CD4-positive, CD25-positive, alpha-beta regulatory T cell (primary cell): Measurements from ENCODE around the gene CROCC. TPM values are rescaled to one million over a fixed set of nuclear protein-coding genes. Genes with fewer than 3 reads are reported as not detected.
A peak's percentile ranks its signal among the peaks of the same experiment; 100 is the strongest.
"Not testable (repeated sequence)": the region's sequence is repeated elsewhere in the genome, so short reads cannot be mapped to it uniquely, and the experiment has no call there.

ENCODE experiments used
- ATAC-seq, 2 donors: fragments of 150-1000 bp; cut with Tn5 transposase; one replicate each; pipeline ENCODE4 v1.10.0; 2021; ENCODE audit warnings: low read depth in 2 of 2, moderate number of reproducible peaks in 2 of 2, moderate library complexity in 1 of 2
- DNase-seq, 3 donors: peaks; one replicate each; pipeline versions ENCODE4 v3.0.0 to v3.0.0-alpha.2; 2012 to 2022; ENCODE audit warnings: mixed read lengths in 1 of 3
- H3K27ac ChIP-seq: one replicate; pipeline ENCODE4 v1.7.0; 2013; ENCODE audit warnings: mild to moderate bottlenecking, low read length; ENCODE audit not compliant: insufficient read depth, poor library complexity, severe bottlenecking
- H3K27me3 ChIP-seq: one replicate; pipeline ENCODE4 v1.7.0; 2013; ENCODE audit warnings: low read length; ENCODE audit not compliant: control insufficient read depth, insufficient read depth
- H3K36me3 ChIP-seq: one replicate; pipeline ENCODE4 v1.7.0; 2013; ENCODE audit warnings: mild to moderate bottlenecking, low read length, moderate library complexity; ENCODE audit not compliant: control insufficient read depth, insufficient read depth
- H3K4me1 ChIP-seq: 2 replicates; pipeline ENCODE4 v1.7.0; 2013; ENCODE audit warnings: mild to moderate bottlenecking, low read length; ENCODE audit not compliant: insufficient read depth, control insufficient read depth, poor library complexity, severe bottlenecking
- H3K4me3 ChIP-seq: one replicate; pipeline ENCODE4 v1.7.0; 2013; ENCODE audit warnings: low read depth, mild to moderate bottlenecking, low read length, moderate library complexity
- H3K9me3 ChIP-seq, 2 experiments: 1 replicate in 1 of 2; 2 replicates in 1 of 2; pipeline ENCODE4 v1.7.0; 2013; ENCODE audit warnings: low read length in 2 of 2, mild to moderate bottlenecking in 1 of 2, moderate library complexity in 1 of 2; ENCODE audit not compliant: control insufficient read depth in 2 of 2
- H3K27ac Mint-ChIP-seq, 3 donors: one replicate each; pipeline ENCODE4 v1.8.0; 2020 to 2022; ENCODE audit warnings: mild to moderate bottlenecking in 3 of 3, mixed read lengths in 3 of 3, moderate library complexity in 2 of 3
- H3K27me3 Mint-ChIP-seq: one replicate; pipeline ENCODE4 v1.8.0; 2022; ENCODE audit warnings: mild to moderate bottlenecking, mixed read lengths
- H3K36me3 Mint-ChIP-seq: one replicate; pipeline ENCODE4 v1.8.0; 2020; ENCODE audit warnings: mixed read lengths
- H3K4me1 Mint-ChIP-seq, 4 donors: one replicate each; pipeline ENCODE4 v1.8.0; 2020 to 2022; ENCODE audit warnings: mixed read lengths in 4 of 4, mild to moderate bottlenecking in 1 of 4
- H3K4me3 Mint-ChIP-seq, 4 donors: one replicate each; pipeline ENCODE4 v1.8.0; 2020 to 2022; ENCODE audit warnings: mild to moderate bottlenecking in 4 of 4, mixed read lengths in 4 of 4, moderate library complexity in 3 of 4
- H3K9me3 Mint-ChIP-seq, 7 donors: one replicate each; pipeline ENCODE4 v1.8.0; 2020 to 2022; ENCODE audit warnings: mixed read lengths in 7 of 7, mild to moderate bottlenecking in 3 of 7, moderate library complexity in 2 of 7
- polyA plus RNA-seq, 4 donors: library from polyadenylated mRNA; unstranded; fragments of 300-500 nt; fragmentation: Illumina TruSeq; gene quantifications; one replicate each; pipeline ENCODE4 v1.2.3, GENCODE V29; 2021
- total RNA-seq: library from RNA; stranded (reverse); gene quantifications from one replicate; pipeline ENCODE4 v1.2.3, GENCODE V29; 2022

Gene CROCC
- total and polyA plus RNA-seq, 5 donors from 2014 or later: 3.9 to 46.1 (median 4.3) TPM

DNA sequence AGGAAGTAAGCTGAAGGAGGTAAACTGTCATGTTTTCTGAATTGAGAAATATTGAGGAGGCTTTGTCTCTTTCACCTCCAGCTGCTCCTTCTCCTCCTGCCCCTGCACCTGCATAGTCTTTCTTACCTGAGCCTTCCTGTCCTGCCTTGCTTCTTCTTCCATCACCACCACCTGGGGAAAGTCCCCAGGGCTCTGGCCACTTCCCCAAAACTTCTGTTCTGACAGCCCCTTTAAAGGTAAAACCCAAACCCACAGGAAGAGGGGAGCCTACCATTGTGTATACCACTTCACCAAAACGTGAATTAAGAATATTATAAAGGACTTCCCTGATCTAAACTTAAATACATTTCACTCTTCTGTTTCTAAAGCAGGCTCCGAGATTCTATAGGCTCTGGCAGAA is 20.4 kb upstream of the CROCC start:
- DNase-seq, H3K27me3 Mint-ChIP-seq, H3K36me3 Mint-ChIP-seq, H3K27ac ChIP-seq, H3K27me3 ChIP-seq, H3K9me3 ChIP-seq, H3K9me3 Mint-ChIP-seq, H3K4me3 ChIP-seq, H3K36me3 ChIP-seq, ATAC-seq: not testable (repeated sequence)
- Mint-ChIP-seq H3K4me1 (peaks cover 9 to 43% (median 29%) of the 10 kb centered on the region in 4 donors), H3K4me3 (peak overlapping the region in 1 of 4 donors; percentile 12), H3K27ac (peak overlapping the region in 2 of 3 donors; percentile 72 to 91)
- peaks cover 35% of the 10 kb centered on the region for H3K4me1 ChIP-seq

DNA sequence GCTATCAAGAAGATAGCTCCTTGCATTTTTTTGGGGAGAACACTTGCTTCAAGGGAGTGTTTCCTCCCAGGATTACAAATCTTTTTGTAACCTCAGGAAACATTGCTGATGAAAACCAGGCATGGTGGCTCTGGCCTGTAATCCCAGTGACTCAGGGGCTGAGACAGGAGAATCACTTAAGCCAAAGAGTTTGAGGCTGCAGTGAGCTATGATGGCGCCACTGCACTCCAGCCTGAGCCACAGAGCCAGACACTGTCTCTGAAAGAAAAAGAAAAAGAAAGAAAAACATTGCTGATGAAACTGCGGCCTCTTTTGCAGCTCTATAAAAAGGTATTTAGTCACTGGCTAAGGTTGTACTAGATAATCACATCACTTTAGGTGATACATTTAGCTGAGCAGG is 18.7 kb upstream of the CROCC start:
- Mint-ChIP-seq H3K9me3 (peaks cover 0 to 4% (median 0%) of the 10 kb centered on the region in 7 donors), H3K27ac (no peak overlapping the region), H3K4me3 (no peak overlapping the region), H3K4me1 (peaks cover 6 to 27% (median 21%) of the 10 kb centered on the region in 4 donors), H3K27me3 (peaks cover 4% of the 10 kb centered on the region), H3K36me3 (no peaks in the 10 kb centered on the region)
- H3K9me3 ChIP-seq: peaks cover 0 to 9% of the 10 kb centered on the region in 2 experiments
- H3K27me3 ChIP-seq: no peaks in the 10 kb centered on the region
- no peak for DNase-seq
- ATAC-seq: no peak
- H3K4me1 ChIP-seq: peaks cover 29% of the 10 kb centered on the region
- peak overlapping the region; percentile 99 for H3K27ac ChIP-seq
- H3K36me3 ChIP-seq: peaks cover 3% of the 10 kb centered on the region
- peak overlapping the region; percentile 76 for H3K4me3 ChIP-seq

DNA sequence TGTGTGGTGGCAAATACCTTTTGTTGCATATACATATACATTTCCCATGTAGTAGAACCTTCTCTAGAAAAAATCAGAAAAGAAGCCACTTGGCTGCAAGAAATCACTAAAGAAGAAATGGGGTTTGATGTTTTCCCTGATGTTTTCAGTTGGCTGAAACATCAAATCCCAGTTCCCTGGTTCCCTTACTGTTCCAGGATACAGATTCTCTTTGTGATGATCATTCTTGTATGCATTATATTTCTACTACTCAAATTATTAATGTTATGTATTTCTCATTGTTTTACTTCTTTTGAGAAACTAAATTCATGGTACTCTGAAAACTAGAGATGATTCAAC is 18.3 kb upstream of the CROCC start:
- Histone ChIP-seq H3K4me3 (peak overlapping the region; percentile 76), H3K4me1 (peaks cover 29% of the 10 kb centered on the region), H3K27ac (peak overlapping the region; percentile 99), H3K36me3 (peaks cover 3% of the 10 kb centered on the region), H3K9me3 (peaks cover 0 to 9% of the 10 kb centered on the region in 2 experiments), H3K27me3 (no peaks in the 10 kb centered on the region)
- DNase-seq: peak in 1 of 3 donors; percentile 23
- no peaks in the 10 kb centered on the region for H3K36me3 Mint-ChIP-seq
- H3K9me3 Mint-ChIP-seq: peaks cover 0 to 4% (median 0%) of the 10 kb centered on the region in 7 donors
- peaks cover 6 to 24% (median 19%) of the 10 kb centered on the region in 4 donors for H3K4me1 Mint-ChIP-seq
- no peak overlapping the region for H3K27ac Mint-ChIP-seq
- peaks cover 4% of the 10 kb centered on the region for H3K27me3 Mint-ChIP-seq
- no peak for ATAC-seq
- no peak overlapping the region for H3K4me3 Mint-ChIP-seq

DNA sequence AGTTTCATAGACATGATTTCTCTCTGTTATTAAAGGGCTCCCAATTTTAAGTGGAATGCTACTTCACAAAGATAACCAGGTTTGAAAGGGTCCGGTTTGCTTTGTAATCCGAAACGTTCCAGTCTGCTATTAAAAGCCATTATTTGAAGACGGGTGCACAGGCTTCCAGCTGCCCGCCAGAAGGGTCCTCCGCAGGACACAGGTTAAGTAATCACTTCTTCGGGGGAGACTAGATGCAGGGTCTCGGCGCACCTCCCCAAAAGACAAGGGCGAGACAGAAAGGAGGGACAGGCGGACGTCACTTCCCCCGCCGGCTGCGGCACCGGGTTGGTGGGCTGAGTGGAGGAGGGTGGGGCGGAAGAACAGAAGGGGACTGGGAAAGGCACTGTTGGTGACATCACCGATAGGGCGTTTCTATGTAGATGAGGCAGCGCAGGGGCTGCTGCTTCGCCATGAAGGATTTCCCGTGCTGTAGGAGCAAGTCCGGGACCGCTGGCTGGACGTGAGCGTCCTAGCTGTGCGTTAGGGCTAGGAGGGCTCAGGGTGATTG is 17.1 kb upstream of the CROCC start:
- DNase-seq (peak; percentile 99 to 100 (median 100)), ATAC-seq (peak; percentile 96 to 97)
- no peak overlapping the region for H3K27ac Mint-ChIP-seq
- Histone ChIP-seq H3K4me1 (peaks cover 29% of the 10 kb centered on the region), H3K36me3 (peaks cover 3% of the 10 kb centered on the region), H3K9me3 (peaks cover 0 to 9% of the 10 kb centered on the region in 2 experiments), H3K27me3 (no peaks in the 10 kb centered on the region), H3K27ac (peak overlapping the region; percentile 99), H3K4me3 (peak overlapping the region; percentile 86)
- peaks cover 0 to 4% (median 0%) of the 10 kb centered on the region in 7 donors for H3K9me3 Mint-ChIP-seq
- H3K4me3 Mint-ChIP-seq: no peak overlapping the region
- peaks cover 4% of the 10 kb centered on the region for H3K27me3 Mint-ChIP-seq
- H3K4me1 Mint-ChIP-seq: peaks cover 6 to 22% (median 19%) of the 10 kb centered on the region in 4 donors
- H3K36me3 Mint-ChIP-seq: no peaks in the 10 kb centered on the region

DNA sequence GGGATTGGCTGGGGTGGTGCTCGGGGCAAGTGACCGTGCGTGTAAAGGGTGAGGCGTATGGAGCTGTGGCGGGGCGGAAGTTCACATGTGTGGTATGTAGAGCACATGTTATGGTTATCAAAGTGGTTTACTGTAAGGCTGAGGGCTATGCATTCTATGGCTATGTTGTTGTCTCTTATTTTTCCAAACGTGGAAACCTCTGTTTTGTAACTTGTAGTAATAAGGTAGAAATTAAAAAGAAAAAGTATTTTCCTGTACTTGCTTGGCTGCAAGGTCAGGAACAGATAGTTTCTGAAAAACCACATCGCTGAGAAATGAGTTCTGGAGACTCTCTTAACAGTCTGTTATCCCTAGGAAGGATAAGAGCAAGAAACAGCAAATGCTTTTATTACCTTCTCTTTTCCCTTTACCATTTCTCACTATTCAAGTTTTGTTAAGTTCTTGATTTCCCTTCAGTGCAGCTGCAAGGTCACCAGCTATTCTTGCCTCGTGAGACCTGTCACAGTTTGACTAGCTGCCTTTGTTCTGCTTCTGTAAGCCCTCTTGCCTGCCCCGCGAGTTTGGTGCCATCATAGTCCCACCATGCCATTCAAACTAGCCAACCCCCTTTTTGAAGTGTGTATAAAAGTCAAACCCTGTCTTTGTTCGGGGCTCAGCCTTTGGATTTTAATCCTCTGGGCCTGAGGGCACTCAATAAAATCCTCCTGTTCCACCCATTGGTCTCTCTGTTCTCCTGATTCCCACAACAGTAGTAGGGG is 16.4 kb upstream of the CROCC start:
- H3K4me3 ChIP-seq: peak overlapping the region; percentile 86
- ATAC-seq: peak; percentile 82 to 84

DNA sequence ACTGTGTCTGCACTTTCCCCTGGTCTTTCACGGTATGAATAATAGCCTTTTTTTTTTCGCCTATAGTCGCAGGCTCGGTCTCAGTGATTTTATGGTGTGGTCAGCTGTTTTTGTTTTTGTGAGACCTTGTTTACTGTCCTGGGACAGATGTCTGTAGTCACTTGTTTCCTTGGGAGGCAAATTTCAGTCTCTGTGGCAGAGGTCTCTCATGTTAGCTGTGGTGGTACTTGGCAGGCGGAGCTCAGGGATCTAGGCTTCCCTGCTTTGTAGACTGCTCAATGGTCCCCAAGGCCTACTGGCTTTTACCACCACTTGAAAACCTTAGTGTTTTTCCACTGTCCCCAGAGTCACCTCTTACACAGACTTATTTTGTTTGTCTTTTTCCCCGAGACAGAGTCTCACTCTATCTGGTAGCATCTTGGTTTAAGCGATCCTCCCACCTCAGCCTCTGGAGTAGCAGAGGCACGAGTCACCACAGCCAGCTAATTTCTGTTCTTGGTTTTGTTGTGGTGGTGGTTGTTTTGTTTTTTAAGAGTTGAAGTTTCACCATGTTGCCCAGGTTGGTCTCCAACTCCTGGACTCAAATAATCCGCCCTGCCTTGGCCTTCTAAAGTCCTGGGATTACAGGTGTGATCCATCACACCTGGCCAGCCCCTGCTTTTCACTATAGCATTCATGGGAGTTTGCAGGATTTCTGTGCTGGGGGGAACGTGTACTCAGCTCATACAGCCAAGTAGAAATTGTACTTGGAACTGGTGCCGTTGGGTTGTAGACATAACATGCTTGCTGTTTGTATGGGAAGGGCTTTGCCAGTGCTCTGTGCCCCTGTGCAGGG is 15.6 kb upstream of the CROCC start:
- peaks cover 3% of the 10 kb centered on the region for H3K36me3 ChIP-seq
- peaks cover 29% of the 10 kb centered on the region for H3K4me1 ChIP-seq
- H3K27me3 ChIP-seq: no peaks in the 10 kb centered on the region
- ATAC-seq: no peak
- Mint-ChIP-seq H3K36me3 (no peaks in the 10 kb centered on the region), H3K9me3 (peaks cover 0 to 4% (median 0%) of the 10 kb centered on the region in 7 donors), H3K27me3 (peaks cover 4% of the 10 kb centered on the region), H3K27ac (no peak overlapping the region), H3K4me1 (peaks cover 11 to 27% (median 19%) of the 10 kb centered on the region in 4 donors), H3K4me3 (peak overlapping the region in 1 of 4 donors; percentile 11)
- no peak for DNase-seq
- peaks cover 0 to 9% of the 10 kb centered on the region in 2 experiments for H3K9me3 ChIP-seq
- no peak overlapping the region for H3K4me3 ChIP-seq
- H3K27ac ChIP-seq: peak overlapping the region; percentile 99

More for the DNA sequence above, 16.4 kb upstream of the CROCC start:
- Histone ChIP-seq H3K9me3 (peaks cover 0 to 9% of the 10 kb centered on the region in 2 experiments), H3K4me1 (peaks cover 29% of the 10 kb centered on the region), H3K27me3 (no peaks in the 10 kb centered on the region), H3K36me3 (peaks cover 3% of the 10 kb centered on the region), H3K27ac (peak overlapping the region; percentile 99)
- H3K27me3 Mint-ChIP-seq: peaks cover 4% of the 10 kb centered on the region
- peak in 2 of 3 donors; percentile 42 to 56 for DNase-seq
- H3K27ac Mint-ChIP-seq: no peak overlapping the region
- H3K4me1 Mint-ChIP-seq: peaks cover 11 to 28% (median 22%) of the 10 kb centered on the region in 4 donors
- no peak overlapping the region for H3K4me3 Mint-ChIP-seq
- peaks cover 0 to 4% (median 0%) of the 10 kb centered on the region in 7 donors for H3K9me3 Mint-ChIP-seq
- H3K36me3 Mint-ChIP-seq: no peaks in the 10 kb centered on the region

DNA sequence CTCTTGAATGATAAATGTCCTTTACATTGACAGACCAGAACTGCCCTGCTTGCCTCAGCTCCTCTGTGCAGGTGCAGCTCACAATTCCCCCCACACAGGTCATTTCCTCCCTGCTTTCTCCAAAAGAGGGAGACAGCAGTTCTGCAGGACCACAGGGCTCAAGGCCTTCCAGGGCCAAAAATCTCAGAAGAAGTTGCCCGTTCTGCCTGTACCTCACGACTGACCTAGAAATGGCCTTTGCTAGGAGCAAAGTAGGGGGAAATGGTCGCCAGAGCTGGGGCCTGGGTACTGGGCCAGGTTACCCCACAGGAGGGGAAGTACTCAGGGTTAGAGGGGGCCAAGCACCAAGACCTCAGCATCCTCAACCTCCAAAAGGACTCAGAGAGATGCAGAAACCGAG is 14.9 kb upstream of the CROCC start:
- H3K27ac ChIP-seq: no peak overlapping the region
- H3K36me3 Mint-ChIP-seq: no peaks in the 10 kb centered on the region
- ATAC-seq (no peak), DNase-seq (no peak)
- H3K9me3 ChIP-seq: peaks cover 0 to 9% of the 10 kb centered on the region in 2 experiments
- peaks cover 28% of the 10 kb centered on the region for H3K4me1 ChIP-seq
- H3K4me3 ChIP-seq: no peak overlapping the region
- H3K27me3 Mint-ChIP-seq: peaks cover 4% of the 10 kb centered on the region
- peaks cover 11 to 26% (median 13%) of the 10 kb centered on the region in 4 donors for H3K4me1 Mint-ChIP-seq
- no peak overlapping the region for H3K4me3 Mint-ChIP-seq
- H3K27me3 ChIP-seq: no peaks in the 10 kb centered on the region
- peaks cover 3% of the 10 kb centered on the region for H3K36me3 ChIP-seq
- H3K9me3 Mint-ChIP-seq: peaks cover 0 to 4% (median 0%) of the 10 kb centered on the region in 7 donors
- H3K27ac Mint-ChIP-seq: no peak overlapping the region
